HG02943 (cell line): Measurements from ENCODE around the gene TMEM252.

Source experiments
- ATAC-seq: cut with Tn5 transposase; IDR thresholded peaks from one replicate; pipeline ENCODE4 v1.9.1; 2021; ENCODE audit warnings: mild to moderate bottlenecking, low read depth, moderate library complexity; ENCODE audit not compliant: unreplicated experiment

The TMEM252 gene

GRCh38 chr9:68540712-68541535 lies at the start of gene TMEM252:
TMEM252 (minus strand) TSS chr9:68540883; CDS start chr9:68540814, 69 bp downstream.
- no peak for ATAC-seq

GRCh38 chr9:68585034-68585761 lies 44.5 kb upstream of the TMEM252 start:
- ATAC-seq, result no peak

GRCh38 chr9:68584189-68585033 lies 43.7 kb upstream of the TMEM252 start:
- ATAC-seq, result peak; percentile 96

GRCh38 chr9:68581696-68582095 lies 41.0 kb upstream of the TMEM252 start:
- no peak for ATAC-seq

- peak; percentile 77 for ATAC-seq
Observed at GRCh38 chr9:68577774-68578591, 37.3 kb upstream of the TMEM252 start.

- no peak for ATAC-seq
Observed at GRCh38 chr9:68575817-68576216, 35.1 kb upstream of the TMEM252 start.

- ATAC-seq, result no peak
Observed at GRCh38 chr9:68574150-68574549, 33.5 kb upstream of the TMEM252 start.

GRCh38 chr9:68567565-68567964 lies 26.9 kb upstream of the TMEM252 start:
- ATAC-seq, result no peak

- no peak for ATAC-seq
Observed at GRCh38 chr9:68562461-68562860, 21.8 kb upstream of the TMEM252 start.

GRCh38 chr9:68560071-68560844 lies 19.6 kb upstream of the TMEM252 start:
- no peak for ATAC-seq

GRCh38 chr9:68558545-68558944 lies 17.9 kb upstream of the TMEM252 start:
- no peak for ATAC-seq

GRCh38 chr9:68555437-68556150 lies 14.9 kb upstream of the TMEM252 start:
- ATAC-seq, result no peak

- no peak for ATAC-seq
Observed at GRCh38 chr9:68552700-68553476, 12.2 kb upstream of the TMEM252 start.

GRCh38 chr9:68551191-68551590 lies 10.5 kb upstream of the TMEM252 start:
- ATAC-seq, result no peak

- no peak for ATAC-seq
Observed at GRCh38 chr9:68548241-68548640, 7.6 kb upstream of the TMEM252 start.

- ATAC-seq, result no peak
Observed at GRCh38 chr9:68547417-68547816, 6.7 kb upstream of the TMEM252 start.

GRCh38 chr9:68546596-68547390 lies 6.1 kb upstream of the TMEM252 start:
- ATAC-seq, result peak; percentile 79
